HG02798 (cell line): ENCODE data around the gene MTNR1A.

ENCODE experiments used
- ATAC-seq: cut with Tn5 transposase; IDR thresholded peaks from one replicate; pipeline ENCODE4 v1.9.1; 2021; ENCODE audit warnings: mild to moderate bottlenecking; ENCODE audit not compliant: unreplicated experiment, poor library complexity

The MTNR1A gene

DNA sequence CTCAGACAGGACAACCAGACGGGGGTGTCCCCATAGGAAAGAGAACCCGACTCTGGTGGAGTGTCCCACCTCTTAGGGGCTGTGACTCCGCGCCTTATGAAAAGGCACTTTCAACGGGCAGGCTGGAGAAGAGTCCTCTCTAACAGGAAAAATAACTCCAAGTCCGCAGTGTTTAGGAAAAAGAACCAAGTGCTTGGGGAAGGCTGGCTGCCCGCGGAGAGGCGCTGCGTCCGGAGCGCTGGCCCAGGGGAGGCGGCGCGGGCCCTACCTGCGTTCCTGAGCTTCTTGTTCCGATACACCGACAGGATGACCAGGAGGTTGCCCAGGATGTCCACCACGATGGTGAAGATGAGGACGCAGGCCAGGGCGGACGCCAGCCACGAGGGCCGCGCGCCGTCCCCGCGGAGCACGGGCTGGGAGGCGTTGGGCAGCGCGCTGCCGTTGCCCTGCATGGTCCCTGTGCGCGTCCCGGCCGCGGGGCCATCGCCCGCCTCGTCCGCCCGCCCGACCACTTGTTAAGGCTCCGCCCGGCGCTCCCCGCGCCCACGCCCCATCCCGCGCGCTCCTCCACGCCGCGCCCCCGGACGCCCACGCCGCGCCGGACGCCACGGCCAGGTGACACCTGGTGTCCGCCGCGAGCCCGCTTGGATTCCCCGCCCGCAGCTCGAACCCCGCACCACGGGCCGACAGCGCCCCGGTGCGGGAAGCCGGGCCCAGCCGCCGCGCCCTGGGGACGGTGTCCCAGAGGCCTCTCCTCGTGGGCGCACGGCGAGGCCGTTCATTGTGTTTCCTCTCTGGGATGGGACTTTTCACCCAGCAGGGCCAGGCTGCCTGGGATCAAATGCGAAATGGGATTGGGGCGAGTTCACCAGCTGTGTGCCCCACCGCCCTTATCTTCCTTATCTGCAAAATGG, at the start of gene MTNR1A:
Gene MTNR1A, minus strand, starts transcription at position 654 of the 914 bp plus-strand sequence. Its CDS starts 202 bp downstream, at position 452.
- ATAC-seq, result no peak

- no peak for ATAC-seq
Observed at GRCh38 chr4:186604124-186604807, 48.9 kb upstream of the MTNR1A start.

GRCh38 chr4:186602978-186603377, 47.6 kb upstream of the MTNR1A start:
- ATAC-seq, result no peak

DNA sequence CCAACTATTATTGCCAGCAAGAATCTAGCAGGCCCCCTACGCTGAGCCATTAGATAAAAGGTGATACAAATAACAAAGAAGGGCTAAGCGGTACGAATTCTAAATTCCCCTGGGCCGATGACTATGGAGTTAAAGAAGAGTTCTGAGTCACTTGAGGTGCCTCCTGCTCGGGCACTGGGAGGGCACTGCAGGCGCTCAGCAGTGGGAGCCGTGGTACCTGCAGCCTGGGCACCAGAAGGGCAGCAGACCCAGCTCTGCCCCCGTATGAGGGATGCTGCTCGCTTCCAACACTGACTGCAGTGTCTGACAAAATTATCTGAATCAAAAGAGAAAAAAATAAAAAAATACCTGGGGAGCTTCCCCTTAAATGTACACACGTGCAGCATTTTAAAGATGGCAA, 44.1 kb upstream of the MTNR1A start:
- ATAC-seq, result no peak

- ATAC-seq, result no peak
Observed at GRCh38 chr4:186598686-186599085, 43.3 kb upstream of the MTNR1A start.

DNA sequence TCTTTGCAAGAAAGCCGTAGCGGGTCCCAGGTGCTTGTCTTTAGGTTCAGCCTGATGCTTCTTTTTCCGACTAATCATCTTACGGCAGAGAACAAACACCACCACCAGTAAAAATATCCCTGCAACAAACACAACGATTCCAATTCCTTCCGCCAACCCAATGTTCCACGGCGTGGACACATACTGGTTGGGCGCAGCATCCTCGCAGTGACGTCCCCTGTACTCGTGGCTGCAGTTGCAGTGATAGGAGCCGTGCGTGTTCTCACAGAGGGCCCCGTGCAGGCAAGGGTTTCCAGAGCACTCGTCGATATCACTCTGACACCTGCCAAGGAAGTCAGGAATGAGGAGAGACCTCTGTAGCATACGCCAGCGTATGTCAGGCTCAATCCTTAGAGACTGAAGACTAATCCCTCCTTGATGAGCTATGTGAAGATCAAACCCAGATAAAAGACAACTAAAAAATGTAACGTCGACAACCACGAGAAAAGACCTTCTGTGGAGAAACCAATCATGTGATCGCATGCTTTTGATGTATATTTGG, 41.6 kb upstream of the MTNR1A start:
- ATAC-seq, result no peak

- no peak for ATAC-seq
Observed at GRCh38 chr4:186596346-186596745, 41.0 kb upstream of the MTNR1A start.

DNA sequence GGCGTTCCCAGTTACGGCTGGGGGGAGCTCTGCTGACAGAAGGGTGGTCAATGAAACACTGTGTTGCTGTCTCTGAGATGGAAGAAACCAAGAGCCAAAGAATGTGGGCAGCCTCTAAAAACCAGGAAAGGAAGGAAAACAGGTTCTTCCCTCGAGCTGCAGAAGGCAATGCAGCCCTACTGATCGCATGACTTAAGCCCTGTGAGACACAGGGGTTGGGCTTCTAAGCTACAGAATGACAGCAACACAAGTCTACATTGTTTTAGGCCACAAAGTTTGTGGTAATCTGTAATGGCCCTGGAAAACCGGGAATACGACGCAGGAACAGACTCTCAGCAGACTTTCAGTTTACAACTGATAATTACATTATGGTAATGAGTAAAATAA, 38.2 kb upstream of the MTNR1A start:
- ATAC-seq, result no peak

DNA sequence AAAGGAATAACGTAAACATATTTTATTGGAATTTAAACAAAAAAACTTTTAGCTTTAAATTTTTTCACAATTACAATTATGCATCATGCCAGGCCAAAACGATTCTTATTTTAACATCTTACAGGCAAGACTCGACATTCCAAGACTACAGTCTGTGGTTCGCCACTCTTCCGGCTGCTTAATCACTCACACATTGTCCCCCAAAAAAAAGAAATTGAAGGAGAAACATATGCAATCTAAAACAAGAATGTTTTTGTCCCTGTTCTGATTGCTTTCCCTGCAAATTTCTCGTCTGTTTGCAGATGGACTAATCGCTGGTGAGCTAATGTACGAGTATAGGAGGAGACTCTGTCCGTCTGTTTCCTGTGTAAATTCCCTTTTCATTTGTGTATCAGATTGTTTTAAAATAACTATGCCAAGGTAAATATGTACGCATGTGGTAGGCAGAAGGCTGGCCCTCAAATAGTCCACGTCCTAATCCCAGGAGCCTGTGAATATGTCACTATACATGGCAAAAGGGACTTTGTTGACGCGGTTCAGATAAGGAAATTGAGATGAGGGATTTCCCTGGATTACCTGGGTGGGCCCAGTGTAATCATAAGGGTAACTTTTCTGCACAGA, 37.7 kb upstream of the MTNR1A start:
- ATAC-seq, result no peak

GRCh38 chr4:186592445-186592844, 37.1 kb upstream of the MTNR1A start:
- no peak for ATAC-seq

GRCh38 chr4:186591651-186592050, 36.3 kb upstream of the MTNR1A start:
- no peak for ATAC-seq

GRCh38 chr4:186588503-186588902, 33.1 kb upstream of the MTNR1A start:
- no peak for ATAC-seq

DNA sequence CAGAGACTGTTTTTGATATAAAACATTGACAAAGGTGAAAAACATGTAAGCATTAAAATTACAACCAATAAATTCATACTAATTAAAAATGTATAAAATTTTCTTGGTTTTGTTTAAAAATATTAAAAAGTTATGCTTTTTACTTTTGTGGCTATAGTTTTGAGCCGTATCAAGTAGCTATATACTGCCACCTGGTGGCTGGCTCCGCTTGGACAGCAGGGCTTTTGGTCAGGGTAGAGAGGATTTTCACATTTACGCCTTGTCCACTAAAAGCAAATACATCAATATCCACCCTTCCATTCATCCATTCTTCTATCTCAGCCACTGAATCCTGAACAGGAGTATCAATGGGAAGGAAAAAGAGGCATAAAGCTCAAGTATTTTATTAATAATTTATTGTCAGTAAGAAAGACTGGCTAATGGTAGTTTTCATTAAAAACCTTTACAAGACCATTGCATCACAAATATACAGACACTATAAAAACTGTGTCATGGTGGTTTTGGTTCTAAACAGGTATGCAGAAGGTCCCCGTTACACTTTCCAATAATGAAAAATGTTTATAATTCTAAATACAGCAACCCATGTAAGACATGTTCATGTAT, 32.1 kb upstream of the MTNR1A start:
- peak; percentile 83 for ATAC-seq

- no peak for ATAC-seq
Observed at GRCh38 chr4:186586205-186586604, 30.8 kb upstream of the MTNR1A start.

- ATAC-seq, result no peak
Observed at GRCh38 chr4:186584912-186585311, 29.5 kb upstream of the MTNR1A start.

DNA sequence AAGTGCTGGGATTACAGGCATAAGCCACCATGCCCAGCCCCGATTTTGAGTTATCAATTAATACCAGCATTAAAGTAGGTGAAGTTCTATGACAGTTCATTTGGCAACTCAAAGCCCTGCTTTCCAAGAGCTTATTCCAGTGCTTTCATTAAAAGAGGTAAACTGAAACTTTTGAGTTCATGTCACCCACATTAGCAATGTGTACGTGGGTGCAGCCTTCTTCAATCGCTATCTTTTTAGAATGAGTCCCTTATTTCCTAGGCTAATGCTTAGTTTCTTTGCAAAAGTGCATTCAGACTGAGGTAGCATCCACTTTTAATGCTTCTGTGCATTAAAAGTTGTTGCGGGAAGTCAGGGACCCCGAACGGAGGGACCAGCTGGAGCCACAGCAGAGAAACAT, 26.1 kb upstream of the MTNR1A start:
- no peak for ATAC-seq

- no peak for ATAC-seq
Observed at GRCh38 chr4:186580669-186581068, 25.3 kb upstream of the MTNR1A start.

- no peak for ATAC-seq
Observed at GRCh38 chr4:186570193-186570996, 15.0 kb upstream of the MTNR1A start.

- no peak for ATAC-seq
Observed at GRCh38 chr4:186569533-186570192, 14.3 kb upstream of the MTNR1A start.
